Heart left ventricle (tissue), 13 donors: Measurements from ENCODE around the gene STAM.

Source experiments
- CTCF ChIP-seq, 12 donors: fragments of 200-600 bp; sonication (generic) in 4 of 12; IDR thresholded peaks; one replicate each; pipeline versions ENCODE4 v1.5.0 to v1.8.0; 2018 to 2022; ENCODE audit warnings: antibody characterized with exemption in 12 of 12, mild to moderate bottlenecking in 5 of 12
- POLR2A ChIP-seq, 2 donors: fragments of 450-650 bp; IDR thresholded peaks; one replicate each; pipeline ENCODE4 v1.6.1; 2017; ENCODE audit warnings: antibody characterized with exemption in 2 of 2, mild to moderate bottlenecking in 2 of 2, moderate library complexity in 2 of 2
- donor health status: ischemic (EF 13 %, LVEDD 7.1; RV severe dilation, severe dysfunction).
- donor health status: DM: no; HTN: yes; CAD: no.
- donor health status: DM: no; HTN: no; CAD: no.
- donor health status: ischemic (EF 25% LVEDD 6.9; RV normal size, moderate dysfunction).
- donor health status: ischemic (EF 25% LVEDD 5.7; RV mildly dilated, moderate dysfunction).
- donor health status: ischemic (EF 35%, LVEDD 5.7; RV mildly dilated, moderate dysfunction).
- donor health status: nonischemic (EF 11% LVEDD 7.7; RV severe dilation, severe dysfunction).
- donor health status: DM: yes; HTN: yes; CAD: no.
- donor health status: PGD.
- donor health status: ischemic (EF 29% LVEDD 5.4; RV normal size, mild dysfunction).
- donor health status: nonischemic (EF 23%, LVEDD 6.1; RV moderate dilation, normal function).

- no peak for TF ChIP-seq CTCF (IDR thresholded peaks at IDR 0.05)
- no peak for TF ChIP-seq POLR2A (IDR thresholded peaks at IDR 0.05)
Measured at GRCh38 chr10:17756557-17757217, 112.7 kb downstream of the STAM start.
